Body of pancreas (tissue), 4 donors: Measurements from ENCODE around the gene PRSS48.

Experiments used
- CTCF ChIP-seq, 7 experiments: fragments of 450-650 bp in 4 of 7; fragments of 200-600 bp in 3 of 7; sonication (generic) in 3 of 7; IDR thresholded peaks; one replicate each; pipeline ENCODE4 v1.5.1; 2016 to 2019; ENCODE audit warnings: antibody characterized with exemption in 7 of 7
- POLR2A ChIP-seq, 3 donors: fragments of 450-650 bp; IDR thresholded peaks; one replicate each; pipeline ENCODE4 v1.6.1; 2016; ENCODE audit warnings: antibody characterized with exemption in 3 of 3, mild to moderate bottlenecking in 2 of 3

GRCh38 chr4:151248519-151248918 lies 28.4 kb upstream of the PRSS48 start:
- no peak for TF ChIP-seq POLR2A (IDR thresholded peaks at IDR 0.05)
- TF ChIP-seq CTCF (IDR thresholded peaks at IDR 0.05), result no peak
